ENCODE measurements around the gene PLCB1.

DNA sequence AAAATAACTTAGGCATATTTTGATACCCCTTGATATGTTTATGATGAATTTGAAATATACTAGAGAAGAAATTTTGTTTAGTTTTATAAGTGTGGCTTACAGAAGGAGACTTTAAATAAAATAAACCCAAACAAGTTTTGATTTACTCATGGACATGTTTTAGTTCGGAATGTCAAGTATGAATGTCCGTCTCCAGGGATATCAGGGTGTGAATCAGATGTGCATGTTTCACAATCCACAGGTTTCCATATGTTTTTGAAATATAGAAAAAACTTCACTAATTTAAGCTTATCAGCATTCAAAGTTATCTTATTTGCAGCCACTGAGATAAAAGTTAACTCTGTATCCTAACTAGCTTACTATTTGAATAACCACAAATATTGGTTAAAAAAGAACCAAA lies 51.5 kb downstream of the PLCB1 start:
- TF ChIP-seq, protein P1, sequence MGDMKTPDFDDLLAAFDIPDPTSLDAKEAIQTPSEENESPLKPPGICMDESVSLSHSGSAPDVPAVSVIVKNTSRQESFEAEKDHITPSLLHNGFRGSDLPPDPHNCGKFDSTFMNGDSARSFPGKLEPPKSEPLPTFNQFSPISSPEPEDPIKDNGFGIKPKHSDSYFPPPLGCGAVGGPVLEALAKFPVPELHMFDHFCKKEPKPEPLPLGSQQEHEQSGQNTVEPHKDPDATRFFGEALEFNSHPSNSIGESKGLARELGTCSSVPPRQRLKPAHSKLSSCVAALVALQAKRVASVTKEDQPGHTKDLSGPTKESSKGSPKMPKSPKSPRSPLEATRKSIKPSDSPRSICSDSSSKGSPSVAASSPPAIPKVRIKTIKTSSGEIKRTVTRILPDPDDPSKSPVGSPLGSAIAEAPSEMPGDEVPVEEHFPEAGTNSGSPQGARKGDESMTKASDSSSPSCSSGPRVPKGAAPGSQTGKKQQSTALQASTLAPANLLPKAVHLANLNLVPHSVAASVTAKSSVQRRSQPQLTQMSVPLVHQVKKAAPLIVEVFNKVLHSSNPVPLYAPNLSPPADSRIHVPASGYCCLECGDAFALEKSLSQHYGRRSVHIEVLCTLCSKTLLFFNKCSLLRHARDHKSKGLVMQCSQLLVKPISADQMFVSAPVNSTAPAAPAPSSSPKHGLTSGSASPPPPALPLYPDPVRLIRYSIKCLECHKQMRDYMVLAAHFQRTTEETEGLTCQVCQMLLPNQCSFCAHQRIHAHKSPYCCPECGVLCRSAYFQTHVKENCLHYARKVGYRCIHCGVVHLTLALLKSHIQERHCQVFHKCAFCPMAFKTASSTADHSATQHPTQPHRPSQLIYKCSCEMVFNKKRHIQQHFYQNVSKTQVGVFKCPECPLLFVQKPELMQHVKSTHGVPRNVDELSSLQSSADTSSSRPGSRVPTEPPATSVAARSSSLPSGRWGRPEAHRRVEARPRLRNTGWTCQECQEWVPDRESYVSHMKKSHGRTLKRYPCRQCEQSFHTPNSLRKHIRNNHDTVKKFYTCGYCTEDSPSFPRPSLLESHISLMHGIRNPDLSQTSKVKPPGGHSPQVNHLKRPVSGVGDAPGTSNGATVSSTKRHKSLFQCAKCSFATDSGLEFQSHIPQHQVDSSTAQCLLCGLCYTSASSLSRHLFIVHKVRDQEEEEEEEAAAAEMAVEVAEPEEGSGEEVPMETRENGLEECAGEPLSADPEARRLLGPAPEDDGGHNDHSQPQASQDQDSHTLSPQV (IDR thresholded peaks at IDR 0.05), result no peak
- TF ChIP-seq NFXL1 (IDR thresholded peaks at IDR 0.05; ENCODE audit: borderline replicate concordance) (no peak), EED (IDR thresholded peaks at IDR 0.05; ENCODE audit: low read depth) (no peak), POLR2A (IDR thresholded peaks at IDR 0.05; ENCODE audit: low read depth, low read length) (no peak), NFIC (IDR thresholded peaks at IDR 0.05; ENCODE audit: low read depth, low read length) (no peak), ZNF274 (IDR thresholded peaks at IDR 0.05; ENCODE audit: insufficient read depth, insufficient read length) (no peak), EZH2 (IDR thresholded peaks at IDR 0.05; ENCODE audit: borderline replicate concordance, control insufficient read depth, low read depth, low read length) (no peak)
